Measurements from ENCODE around the gene KCNMA1. TPM values are rescaled to one million over a fixed set of nuclear protein-coding genes. Genes with fewer than 3 reads are reported as not detected.

KCNMA1 gene
- total and polyA plus RNA-seq, 8 donors = 0.92 to 155 (median 54.3) TPM

DNA sequence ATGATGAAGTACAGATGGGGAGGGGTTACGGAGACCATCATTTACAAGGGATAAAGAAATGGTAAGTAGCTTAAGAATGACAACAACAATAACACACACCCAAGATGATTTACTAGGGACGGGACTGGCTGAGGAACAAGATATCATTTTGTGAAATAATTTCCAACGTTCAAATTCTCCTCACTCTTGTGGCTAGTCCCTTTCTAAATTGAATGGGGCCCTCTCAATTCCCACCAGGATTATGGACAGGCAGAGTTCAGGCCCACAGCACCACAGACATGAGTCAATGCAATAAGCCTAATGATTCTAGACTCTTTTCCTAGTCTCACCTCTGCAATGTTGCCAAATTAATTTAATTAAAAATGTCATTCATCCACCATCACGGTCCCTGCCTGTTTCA, 448.1 kb downstream of the KCNMA1 start:
- WGBS, 5 donors = 82 to 92% (median 89%) methylated on average over 4 of the region's 4 CpGs
- H3K4me3 ChIP-seq = no peak overlapping the region
- no peaks in the 10 kb centered on the region for H3K36me3 ChIP-seq
- intact Hi-C loops (cut with DNase I; ENCODE audit: low total_unique reads) = no loop called here
- peaks cover 0 to 47% (median 16%) of the 10 kb centered on the region in 4 donors for H3K4me1 ChIP-seq
- no peak overlapping the region for H3K27ac ChIP-seq
- no peak for TF ChIP-seq EP300 (IDR thresholded peaks at IDR 0.05)
- no peak for TF ChIP-seq POLR2A (IDR thresholded peaks at IDR 0.05)
- TF ChIP-seq, protein P1, sequence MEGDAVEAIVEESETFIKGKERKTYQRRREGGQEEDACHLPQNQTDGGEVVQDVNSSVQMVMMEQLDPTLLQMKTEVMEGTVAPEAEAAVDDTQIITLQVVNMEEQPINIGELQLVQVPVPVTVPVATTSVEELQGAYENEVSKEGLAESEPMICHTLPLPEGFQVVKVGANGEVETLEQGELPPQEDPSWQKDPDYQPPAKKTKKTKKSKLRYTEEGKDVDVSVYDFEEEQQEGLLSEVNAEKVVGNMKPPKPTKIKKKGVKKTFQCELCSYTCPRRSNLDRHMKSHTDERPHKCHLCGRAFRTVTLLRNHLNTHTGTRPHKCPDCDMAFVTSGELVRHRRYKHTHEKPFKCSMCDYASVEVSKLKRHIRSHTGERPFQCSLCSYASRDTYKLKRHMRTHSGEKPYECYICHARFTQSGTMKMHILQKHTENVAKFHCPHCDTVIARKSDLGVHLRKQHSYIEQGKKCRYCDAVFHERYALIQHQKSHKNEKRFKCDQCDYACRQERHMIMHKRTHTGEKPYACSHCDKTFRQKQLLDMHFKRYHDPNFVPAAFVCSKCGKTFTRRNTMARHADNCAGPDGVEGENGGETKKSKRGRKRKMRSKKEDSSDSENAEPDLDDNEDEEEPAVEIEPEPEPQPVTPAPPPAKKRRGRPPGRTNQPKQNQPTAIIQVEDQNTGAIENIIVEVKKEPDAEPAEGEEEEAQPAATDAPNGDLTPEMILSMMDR (IDR thresholded peaks at IDR 0.05) = no peak
- no peak for TF ChIP-seq POLR2AphosphoS5 (IDR thresholded peaks at IDR 0.05)
- no peak for DNase-seq
- no peaks in the 10 kb centered on the region for H3K9me3 ChIP-seq
- peaks cover 0 to 15% (median 0%) of the 10 kb centered on the region in 3 donors for H3K27me3 ChIP-seq

DNA sequence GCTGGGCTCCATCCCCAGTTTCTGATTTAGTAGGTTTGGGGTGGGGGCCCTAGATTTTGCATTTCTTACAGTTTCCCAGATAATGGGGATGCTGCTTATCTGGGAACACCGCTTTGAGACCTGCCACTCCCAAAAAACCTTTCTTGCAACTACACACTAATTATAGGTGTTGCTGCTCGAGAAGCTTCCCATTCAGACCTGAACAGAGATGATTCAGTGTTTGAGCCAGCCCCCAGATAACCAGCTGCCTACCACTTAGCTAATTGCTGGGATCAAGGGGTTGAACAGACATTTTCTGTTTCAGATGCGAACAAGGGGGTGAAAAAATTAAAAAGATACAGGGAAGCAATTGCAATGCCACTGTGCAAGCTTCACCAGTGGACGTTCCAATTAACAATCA, 448.5 kb downstream of the KCNMA1 start:
- intact Hi-C loops (cut with DNase I; ENCODE audit: low total_unique reads) = no loop called here
- TF ChIP-seq POLR2A (IDR thresholded peaks at IDR 0.05) (no peak), EP300 (IDR thresholded peaks at IDR 0.05) (no peak), POLR2AphosphoS5 (IDR thresholded peaks at IDR 0.05) (no peak)
- TF ChIP-seq, protein P1 (IDR thresholded peaks at IDR 0.05) = no peak
- DNase-seq = no peak
- H3K4me3 ChIP-seq = no peak overlapping the region
- H3K36me3 ChIP-seq = no peaks in the 10 kb centered on the region
- H3K27me3 ChIP-seq = peaks cover 0 to 15% (median 0%) of the 10 kb centered on the region in 3 donors
- H3K4me1 ChIP-seq = peaks cover 0 to 47% (median 16%) of the 10 kb centered on the region in 4 donors
- H3K27ac ChIP-seq = peak overlapping the region in 1 of 5 donors; percentile 38
- H3K9me3 ChIP-seq = no peaks in the 10 kb centered on the region
- 85 to 90% (median 86%) methylated on average over 4 of the region's 4 CpGs for WGBS, 5 donors

DNA sequence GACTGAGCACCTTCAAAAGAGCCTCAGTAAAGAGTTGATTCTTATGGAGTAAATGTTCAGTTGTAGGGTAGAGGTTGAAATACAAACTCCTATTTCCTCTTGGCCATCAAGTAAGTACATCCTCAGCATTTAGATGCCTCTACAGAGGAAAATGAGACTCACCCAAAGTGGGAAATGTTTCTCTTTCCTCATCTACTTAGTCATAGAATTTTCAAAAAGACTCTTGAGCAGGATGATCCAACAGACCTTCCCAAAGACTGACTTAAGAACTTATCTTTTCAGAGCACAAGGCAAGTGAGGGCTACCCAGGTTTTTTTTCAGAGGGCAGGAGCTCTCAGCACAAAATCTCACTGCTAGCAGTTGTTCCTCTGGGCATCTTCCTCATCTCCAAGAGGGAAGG, 449.1 kb downstream of the KCNMA1 start:
- H3K27ac ChIP-seq = peak overlapping the region in 1 of 5 donors; percentile 38
- no peaks in the 10 kb centered on the region for H3K9me3 ChIP-seq
- no peak overlapping the region for H3K4me3 ChIP-seq
- no peak for DNase-seq
- no peaks in the 10 kb centered on the region for H3K36me3 ChIP-seq
- intact Hi-C loops (cut with DNase I; ENCODE audit: low total_unique reads) = no loop called here
- peaks cover 0 to 47% (median 16%) of the 10 kb centered on the region in 4 donors for H3K4me1 ChIP-seq
- TF ChIP-seq POLR2AphosphoS5 (IDR thresholded peaks at IDR 0.05) = no peak
- TF ChIP-seq, protein P1 (IDR thresholded peaks at IDR 0.05) = no peak
- peaks cover 0 to 15% (median 0%) of the 10 kb centered on the region in 3 donors for H3K27me3 ChIP-seq

DNA sequence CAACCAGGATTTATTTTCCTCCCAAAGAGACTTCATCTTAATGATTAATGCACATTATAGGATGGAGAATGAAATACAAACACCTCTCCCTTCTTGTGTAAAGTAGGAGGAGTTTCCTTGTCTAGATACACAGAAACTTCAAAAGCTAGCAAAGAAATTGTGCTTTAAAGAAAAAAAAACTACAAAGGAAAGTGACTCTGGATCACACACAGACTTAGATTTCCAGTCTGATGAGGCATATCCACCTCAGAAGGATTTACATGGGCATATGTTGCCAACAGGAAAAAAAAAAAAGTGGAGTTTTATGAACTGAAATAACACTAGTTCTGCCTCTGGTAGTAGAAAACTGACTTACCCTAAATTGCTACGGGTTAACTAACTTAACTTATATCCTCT, 449.6 kb downstream of the KCNMA1 start:
- H3K36me3 ChIP-seq = no peaks in the 10 kb centered on the region
- H3K4me3 ChIP-seq = no peak overlapping the region
- no peak for DNase-seq
- no peaks in the 10 kb centered on the region for H3K9me3 ChIP-seq
- TF ChIP-seq, protein P1 (IDR thresholded peaks at IDR 0.05) = no peak
- TF ChIP-seq POLR2AphosphoS5 (IDR thresholded peaks at IDR 0.05) = no peak
- TF ChIP-seq EP300 (IDR thresholded peaks at IDR 0.05) = no peak
- TF ChIP-seq POLR2A (IDR thresholded peaks at IDR 0.05) = no peak
- H3K27me3 ChIP-seq = peaks cover 0 to 15% (median 0%) of the 10 kb centered on the region in 3 donors
- H3K27ac ChIP-seq = peak overlapping the region in 2 of 5 donors; percentile 6 to 45
- H3K4me1 ChIP-seq = peaks cover 0 to 49% (median 17%) of the 10 kb centered on the region in 4 donors
- 37 to 57% (median 40%) methylated on average over 1 of the region's 1 CpG for WGBS, 5 donors
- intact Hi-C loops (cut with DNase I; ENCODE audit: low total_unique reads) = no loop called here
